ENCODE measurements around the gene UBXN7. TPM values are rescaled to one million over a fixed set of nuclear protein-coding genes. Genes with fewer than 3 reads are reported as not detected.

Gene UBXN7
- total RNA-seq, 1 donor from 2014 or later = 57.6 TPM

DNA sequence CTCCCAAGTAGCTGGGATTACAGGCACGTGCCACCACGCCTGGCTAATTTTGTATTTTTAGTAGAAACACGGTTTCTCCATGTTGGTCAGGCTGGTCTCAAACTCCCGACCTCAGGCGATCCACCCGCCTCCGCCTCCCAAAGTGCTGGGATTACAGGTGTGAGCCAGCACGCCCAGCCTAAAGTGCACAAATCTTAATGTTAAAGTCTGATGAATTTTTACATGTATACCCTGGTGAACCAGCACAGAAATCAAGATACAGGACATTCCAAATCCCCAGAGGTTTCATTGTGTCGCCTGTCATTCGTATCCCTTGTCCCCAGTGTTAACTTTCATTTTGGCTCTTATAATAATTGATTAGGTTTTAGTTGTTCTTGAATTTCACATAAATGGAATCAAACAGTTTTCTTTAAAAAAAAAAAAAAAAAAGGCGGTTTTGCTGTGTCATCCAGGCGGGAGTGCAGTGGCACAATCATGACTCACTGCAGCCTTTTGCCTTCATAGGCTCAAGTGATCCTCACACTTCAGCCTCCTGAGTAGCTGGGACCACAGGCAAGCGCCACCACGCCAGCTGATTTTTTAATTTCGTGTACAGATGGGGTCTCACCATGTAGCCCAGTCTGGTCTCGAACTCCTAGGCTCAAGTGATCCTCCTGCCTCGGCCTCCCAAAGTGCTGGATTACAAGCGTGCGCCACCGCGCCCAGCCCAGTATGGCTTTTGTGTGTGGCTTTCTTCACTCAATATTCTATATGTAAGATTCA, 92.6 kb downstream of the UBXN7 start:
- DNase-seq (ENCODE audit: low spot score) = no peak
- no peak overlapping the region for H3K4me3 Mint-ChIP-seq (ENCODE audit: unreplicated experiment)

DNA sequence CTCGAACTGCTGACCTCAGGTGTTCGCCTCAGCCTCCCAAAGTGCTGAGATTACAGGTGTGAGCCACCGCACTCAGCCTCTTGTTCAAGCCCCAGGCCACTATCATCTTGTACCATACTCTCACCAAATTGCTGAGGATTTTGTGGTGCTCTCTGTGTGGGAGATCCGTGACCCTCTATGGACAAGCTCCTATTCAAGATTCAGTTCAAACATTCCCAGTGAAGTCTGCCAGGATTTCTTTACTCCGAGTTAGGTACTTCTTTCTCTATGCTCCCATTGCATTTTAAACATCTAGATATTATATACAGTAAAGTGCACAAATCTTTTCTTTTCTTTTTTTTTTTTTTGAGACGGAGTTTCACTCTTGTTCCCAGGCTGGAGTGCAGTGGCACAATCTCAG, 93.2 kb downstream of the UBXN7 start:
- Mint-ChIP-seq H3K27me3 (ENCODE audit: low read depth) (no peaks in the 10 kb centered on the region), H3K4me3 (ENCODE audit: unreplicated experiment) (no peak overlapping the region), H3K4me1 (ENCODE audit: low read depth) (peaks cover 17% of the 10 kb centered on the region), H3K36me3 (ENCODE audit: low read depth) (no peaks in the 10 kb centered on the region), H3K27ac (ENCODE audit: unreplicated experiment) (no peak overlapping the region), H3K9me3 (ENCODE audit: low read depth) (no peaks in the 10 kb centered on the region)
- TF ChIP-seq, protein P1, sequence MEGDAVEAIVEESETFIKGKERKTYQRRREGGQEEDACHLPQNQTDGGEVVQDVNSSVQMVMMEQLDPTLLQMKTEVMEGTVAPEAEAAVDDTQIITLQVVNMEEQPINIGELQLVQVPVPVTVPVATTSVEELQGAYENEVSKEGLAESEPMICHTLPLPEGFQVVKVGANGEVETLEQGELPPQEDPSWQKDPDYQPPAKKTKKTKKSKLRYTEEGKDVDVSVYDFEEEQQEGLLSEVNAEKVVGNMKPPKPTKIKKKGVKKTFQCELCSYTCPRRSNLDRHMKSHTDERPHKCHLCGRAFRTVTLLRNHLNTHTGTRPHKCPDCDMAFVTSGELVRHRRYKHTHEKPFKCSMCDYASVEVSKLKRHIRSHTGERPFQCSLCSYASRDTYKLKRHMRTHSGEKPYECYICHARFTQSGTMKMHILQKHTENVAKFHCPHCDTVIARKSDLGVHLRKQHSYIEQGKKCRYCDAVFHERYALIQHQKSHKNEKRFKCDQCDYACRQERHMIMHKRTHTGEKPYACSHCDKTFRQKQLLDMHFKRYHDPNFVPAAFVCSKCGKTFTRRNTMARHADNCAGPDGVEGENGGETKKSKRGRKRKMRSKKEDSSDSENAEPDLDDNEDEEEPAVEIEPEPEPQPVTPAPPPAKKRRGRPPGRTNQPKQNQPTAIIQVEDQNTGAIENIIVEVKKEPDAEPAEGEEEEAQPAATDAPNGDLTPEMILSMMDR (IDR thresholded peaks at IDR 0.05) = no peak
- DNase-seq (ENCODE audit: low spot score) = no peak

More for the DNA sequence above, 92.6 kb downstream of the UBXN7 start:
- TF ChIP-seq, protein P1 (IDR thresholded peaks at IDR 0.05) = no peak
- Mint-ChIP-seq H3K27me3 (ENCODE audit: low read depth) (no peaks in the 10 kb centered on the region), H3K27ac (ENCODE audit: unreplicated experiment) (peak overlapping the region; percentile 54), H3K9me3 (ENCODE audit: low read depth) (no peaks in the 10 kb centered on the region), H3K36me3 (ENCODE audit: low read depth) (peaks cover 2% of the 10 kb centered on the region), H3K4me1 (ENCODE audit: low read depth) (peaks cover 17% of the 10 kb centered on the region)

DNA sequence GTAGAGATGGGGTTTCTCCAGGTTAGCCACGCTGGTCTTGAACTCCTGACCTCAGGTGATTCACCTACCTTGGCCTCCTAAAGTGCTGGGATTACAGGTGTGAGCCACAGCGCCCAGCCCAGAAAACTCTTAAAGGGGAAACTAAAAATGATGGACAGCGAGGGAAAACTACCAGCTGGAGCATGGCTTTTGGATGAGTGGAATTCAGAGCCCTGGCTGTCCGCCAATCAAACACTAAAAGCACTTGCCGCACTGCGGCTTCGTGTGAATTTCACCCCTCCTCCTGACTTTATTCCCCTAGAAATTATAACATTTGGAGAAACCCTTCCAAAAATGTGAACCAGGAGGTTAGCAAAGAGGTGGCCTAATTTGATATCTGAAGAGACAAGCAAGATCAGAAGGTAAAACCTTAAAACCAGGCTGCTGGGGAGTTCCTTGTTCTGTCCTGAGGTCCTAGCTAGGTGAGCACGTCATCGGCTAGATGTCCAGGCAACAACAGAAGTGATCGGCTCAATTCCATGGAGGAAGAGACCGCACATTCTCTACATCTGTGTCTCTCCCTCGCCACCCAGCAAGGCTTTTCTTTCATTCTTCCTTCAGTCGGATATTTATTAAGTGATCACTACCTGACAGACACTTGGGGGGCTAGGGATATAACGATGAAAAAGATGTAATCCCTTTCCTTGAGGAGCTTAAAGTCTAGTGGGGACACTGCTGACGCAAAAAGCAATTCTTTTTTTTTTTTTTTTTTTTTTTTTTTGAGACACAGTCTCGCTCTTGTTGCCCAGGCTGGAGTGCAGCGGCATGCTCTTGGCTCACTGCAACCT, 95.7 kb downstream of the UBXN7 start:
- Mint-ChIP-seq H3K9me3 (ENCODE audit: low read depth) (no peaks in the 10 kb centered on the region), H3K4me3 (ENCODE audit: unreplicated experiment) (no peak overlapping the region), H3K27ac (ENCODE audit: unreplicated experiment) (no peak overlapping the region), H3K27me3 (ENCODE audit: low read depth) (no peaks in the 10 kb centered on the region), H3K4me1 (ENCODE audit: low read depth) (peaks cover 17% of the 10 kb centered on the region), H3K36me3 (ENCODE audit: low read depth) (no peaks in the 10 kb centered on the region)
- TF ChIP-seq, protein P1 (IDR thresholded peaks at IDR 0.05) = no peak
- DNase-seq (ENCODE audit: low spot score) = no peak

DNA sequence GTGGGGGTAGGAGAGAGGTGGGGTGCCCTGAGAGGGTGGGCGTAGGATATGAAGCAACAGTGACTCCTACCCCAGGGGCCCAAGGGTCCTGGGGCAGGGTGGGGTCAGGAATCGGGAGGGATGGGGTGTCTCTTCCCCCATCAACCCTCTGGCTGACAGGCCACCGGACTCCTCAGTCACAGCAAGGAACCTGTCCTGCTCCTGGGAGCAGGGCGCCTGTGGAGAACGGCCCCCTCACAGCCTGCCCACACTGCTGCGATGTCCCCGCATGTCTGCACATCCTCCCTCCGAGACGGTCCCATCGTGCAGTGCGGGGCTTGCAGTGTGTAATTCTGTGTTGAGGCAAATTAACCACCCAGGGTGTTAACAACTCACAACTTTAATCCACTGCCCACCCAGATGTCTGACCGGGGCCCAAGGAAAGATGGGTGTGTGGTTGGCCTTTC, 96.7 kb downstream of the UBXN7 start:
- Mint-ChIP-seq H3K27ac (ENCODE audit: unreplicated experiment) (no peak overlapping the region), H3K36me3 (ENCODE audit: low read depth) (no peaks in the 10 kb centered on the region), H3K4me3 (ENCODE audit: unreplicated experiment) (no peak overlapping the region), H3K4me1 (ENCODE audit: low read depth) (peaks cover 12% of the 10 kb centered on the region), H3K27me3 (ENCODE audit: low read depth) (no peaks in the 10 kb centered on the region), H3K9me3 (ENCODE audit: low read depth) (no peaks in the 10 kb centered on the region)
- TF ChIP-seq, protein P1 (IDR thresholded peaks at IDR 0.05) = no peak
- no peak for DNase-seq (ENCODE audit: low spot score)

DNA sequence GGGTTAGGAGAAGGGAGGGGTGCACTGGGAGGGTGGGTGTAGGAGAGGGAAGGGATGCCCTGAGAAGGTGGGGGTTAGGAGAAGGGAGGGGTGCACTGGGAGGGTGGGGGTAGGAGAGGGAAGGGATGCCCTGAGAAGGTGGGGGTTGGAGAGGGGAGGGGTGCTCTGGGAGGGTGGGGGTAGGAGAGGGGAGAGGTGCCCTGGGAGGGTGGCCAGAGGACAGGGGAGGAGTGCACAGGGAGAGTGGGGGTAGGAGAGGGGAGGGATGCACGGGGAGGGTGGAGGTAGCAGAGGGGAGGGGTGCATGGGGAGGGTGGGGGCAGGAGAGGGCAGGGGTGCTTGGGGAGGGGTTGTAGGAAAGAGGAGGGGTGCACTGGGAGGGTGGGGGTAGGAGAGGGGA, 97.2 kb downstream of the UBXN7 start:
- Mint-ChIP-seq H3K4me1 (ENCODE audit: low read depth) (peaks cover 12% of the 10 kb centered on the region), H3K9me3 (ENCODE audit: low read depth) (no peaks in the 10 kb centered on the region), H3K27me3 (ENCODE audit: low read depth) (no peaks in the 10 kb centered on the region), H3K4me3 (ENCODE audit: unreplicated experiment) (no peak overlapping the region), H3K36me3 (ENCODE audit: low read depth) (no peaks in the 10 kb centered on the region), H3K27ac (ENCODE audit: unreplicated experiment) (no peak overlapping the region)
- no peak for DNase-seq (ENCODE audit: low spot score)
- TF ChIP-seq, protein P1 (IDR thresholded peaks at IDR 0.05) = no peak
